T47D (cell line): ENCODE results near the gene PGAP3.

Source experiments
- DNase-seq, 2 experiments: peaks; one replicate each; pipeline versions ENCODE4 v3.0.0 to v3.0.0-alpha.2; 2011 to 2012; ENCODE audit warnings: low read depth in 1 of 2, low spot score in 1 of 2
- JUND ChIP-seq: IDR thresholded peaks from 2 replicates; pipeline ENCODE4 v1.6.1; 2012; ENCODE audit warnings: low read depth
- in situ Hi-C: cut with HindIII; loops from 2 replicates; pipeline ENCODE4 v1.10.0; 2016; ENCODE audit warnings: low sequenced_read_pairs, low pct_unique_long_range_greater_than_20kb

PGAP3 gene

GRCh38 chr17:39667945-39668924 is 19.6 kb downstream of the PGAP3 start, which contains the start of gene PNMT:
Gene PNMT (plus strand): TSS chr17:39668453. CDS start chr17:39668476, 23 bp downstream.
- peak; percentile 77 to 88 for DNase-seq
- in situ Hi-C loops, result no loop called here
- TF ChIP-seq JUND, result no peak

- no peak for DNase-seq
- TF ChIP-seq JUND, result no peak
- in situ Hi-C loops, result no loop called here
These were observed 20.5 kb downstream of the PGAP3 start for GRCh38 chr17:39667262-39667944.

- in situ Hi-C loops, result no loop called here
- DNase-seq, result no peak
These were observed 21.1 kb downstream of the PGAP3 start for GRCh38 chr17:39666601-39667261.

GRCh38 chr17:39666231-39666600 is 21.6 kb downstream of the PGAP3 start:
- DNase-seq, result no peak
- TF ChIP-seq JUND, result no peak
- in situ Hi-C loops, result no loop called here

More at GRCh38 chr17:39666601-39667261, 21.1 kb downstream of the PGAP3 start:
- TF ChIP-seq JUND, result no peak

- peak in 1 of 2 experiments; percentile 62 for DNase-seq
- in situ Hi-C loops, result no loop called here
- no peak for TF ChIP-seq JUND
These were observed 22.1 kb downstream of the PGAP3 start for GRCh38 chr17:39665642-39666224.

GRCh38 chr17:39664581-39665561 is 23.0 kb downstream of the PGAP3 start, which contains the start of gene TCAP:
Gene TCAP (plus strand): TSS chr17:39665349. CDS start chr17:39665360, 11 bp downstream.
- in situ Hi-C loops, result no loop called here
- TF ChIP-seq JUND, result no peak
- DNase-seq, result no peak

GRCh38 chr17:39663688-39664580 is 23.9 kb downstream of the PGAP3 start:
- in situ Hi-C loops, result no loop called here
- no peak for TF ChIP-seq JUND
- peak; percentile 74 to 80 for DNase-seq

- in situ Hi-C loops, result no loop called here
- DNase-seq, result no peak
- TF ChIP-seq JUND, result no peak
These were observed 24.5 kb downstream of the PGAP3 start for GRCh38 chr17:39663340-39663687.

- in situ Hi-C loops, result no loop called here
- no peak for DNase-seq
These were observed 25.1 kb downstream of the PGAP3 start for GRCh38 chr17:39662551-39663339.

More at GRCh38 chr17:39662551-39663339, 25.1 kb downstream of the PGAP3 start:
- no peak for TF ChIP-seq JUND
